HG03097 (cell line): ENCODE data around the gene RPL22.

Source experiments
- ATAC-seq: cut with Tn5 transposase; IDR thresholded peaks from one replicate; pipeline ENCODE4 v1.9.1; 2021; ENCODE audit not compliant: unreplicated experiment, low FRiP score

The RPL22 gene

DNA sequence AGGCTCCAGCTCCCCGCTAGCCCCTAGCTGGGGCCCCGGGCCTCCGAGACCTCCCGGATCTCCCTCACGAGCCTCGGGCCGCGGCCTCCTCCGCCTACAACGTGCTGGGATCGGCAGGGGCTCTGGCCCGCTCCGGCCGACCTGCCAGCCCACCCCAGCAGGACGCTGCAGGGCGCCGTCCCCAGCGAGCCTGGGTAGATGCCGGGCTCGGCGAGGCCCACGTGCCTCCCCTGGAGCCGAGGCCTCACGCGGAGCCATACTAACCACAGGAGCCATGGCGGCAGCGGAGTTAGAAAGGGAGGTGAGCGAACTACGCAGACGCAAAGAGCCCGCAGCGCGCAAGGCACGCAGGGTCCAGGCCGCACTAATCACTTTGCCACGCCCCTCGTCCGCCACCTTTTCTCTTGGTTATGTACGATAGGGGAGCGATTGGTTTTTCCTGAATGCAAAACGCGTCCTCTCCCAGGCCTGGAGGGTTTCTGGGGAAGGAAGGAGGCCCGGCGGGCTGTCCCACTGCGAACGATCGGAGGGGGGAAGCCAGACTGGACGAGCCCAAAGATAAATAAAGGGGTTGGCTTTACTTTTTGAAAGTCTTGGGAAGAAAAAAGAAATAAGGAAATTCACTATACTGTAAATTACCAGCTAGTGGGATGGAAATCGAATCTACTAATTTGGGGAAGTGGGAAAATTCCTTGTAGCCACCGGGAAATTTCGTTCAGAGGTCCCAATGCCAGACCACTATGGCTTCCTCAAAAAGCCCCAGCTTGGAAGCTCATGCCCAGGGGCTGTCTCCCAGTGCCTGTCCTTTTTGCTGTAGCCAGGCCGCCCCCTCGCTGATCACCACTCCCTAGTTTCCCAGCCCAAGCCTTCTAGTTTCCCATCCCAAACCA lies at the start of gene RPL22:
Gene RPL22, minus strand, starts transcription at position 298 of the 890 bp plus-strand sequence. Its CDS starts 22 bp downstream, at position 276.
- ATAC-seq, result peak; percentile 92

DNA sequence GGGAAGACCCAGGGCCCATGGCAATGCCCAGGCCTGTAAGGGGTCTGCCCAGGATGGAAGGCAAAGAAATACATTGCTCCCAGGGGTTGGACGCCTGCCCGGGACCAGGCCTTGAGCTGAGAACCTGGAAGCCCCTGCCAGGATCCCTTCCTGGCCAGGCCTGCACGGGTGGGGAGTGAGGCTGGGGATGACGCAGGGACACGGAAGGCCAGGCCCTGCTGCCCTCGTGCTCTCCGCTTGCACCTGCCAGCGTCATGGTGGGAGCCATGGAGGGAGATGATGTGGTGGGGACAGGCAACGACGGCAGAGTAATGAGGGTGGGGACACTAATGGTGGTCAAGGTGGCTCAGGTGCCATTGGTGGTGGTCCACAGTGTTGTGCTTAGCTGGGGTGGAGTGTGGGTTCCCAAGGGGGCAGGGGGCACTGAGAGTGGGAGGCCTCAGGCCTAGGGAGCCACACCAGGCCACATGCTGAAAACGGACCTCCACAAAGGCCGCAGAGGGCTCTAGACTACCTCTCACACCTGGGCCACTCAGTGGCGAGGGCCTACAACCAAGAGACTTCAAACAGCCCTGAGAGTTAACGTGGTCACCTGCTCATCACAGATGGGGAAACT lies 48.9 kb upstream of the RPL22 start:
- ATAC-seq, result no peak

DNA sequence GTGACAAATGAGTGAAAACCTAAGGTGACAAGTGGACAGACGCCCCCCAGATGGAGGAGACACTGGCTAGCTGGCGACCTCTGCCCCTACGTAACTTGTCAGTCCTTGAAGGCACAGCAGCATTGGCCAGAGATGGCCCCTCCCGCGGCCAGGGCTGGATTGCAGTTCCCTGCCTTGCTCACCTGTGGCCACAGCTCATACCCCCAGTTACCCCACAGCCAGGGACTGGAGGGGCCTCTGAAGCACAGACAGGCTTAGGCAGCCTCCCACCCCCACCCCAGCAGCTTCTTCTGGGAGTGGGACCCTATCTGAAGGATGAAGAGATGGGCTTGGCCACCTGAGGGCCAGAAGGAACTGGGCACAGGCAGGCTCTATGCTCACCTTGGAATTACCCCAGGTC lies 48.3 kb upstream of the RPL22 start:
- ATAC-seq, result no peak

DNA sequence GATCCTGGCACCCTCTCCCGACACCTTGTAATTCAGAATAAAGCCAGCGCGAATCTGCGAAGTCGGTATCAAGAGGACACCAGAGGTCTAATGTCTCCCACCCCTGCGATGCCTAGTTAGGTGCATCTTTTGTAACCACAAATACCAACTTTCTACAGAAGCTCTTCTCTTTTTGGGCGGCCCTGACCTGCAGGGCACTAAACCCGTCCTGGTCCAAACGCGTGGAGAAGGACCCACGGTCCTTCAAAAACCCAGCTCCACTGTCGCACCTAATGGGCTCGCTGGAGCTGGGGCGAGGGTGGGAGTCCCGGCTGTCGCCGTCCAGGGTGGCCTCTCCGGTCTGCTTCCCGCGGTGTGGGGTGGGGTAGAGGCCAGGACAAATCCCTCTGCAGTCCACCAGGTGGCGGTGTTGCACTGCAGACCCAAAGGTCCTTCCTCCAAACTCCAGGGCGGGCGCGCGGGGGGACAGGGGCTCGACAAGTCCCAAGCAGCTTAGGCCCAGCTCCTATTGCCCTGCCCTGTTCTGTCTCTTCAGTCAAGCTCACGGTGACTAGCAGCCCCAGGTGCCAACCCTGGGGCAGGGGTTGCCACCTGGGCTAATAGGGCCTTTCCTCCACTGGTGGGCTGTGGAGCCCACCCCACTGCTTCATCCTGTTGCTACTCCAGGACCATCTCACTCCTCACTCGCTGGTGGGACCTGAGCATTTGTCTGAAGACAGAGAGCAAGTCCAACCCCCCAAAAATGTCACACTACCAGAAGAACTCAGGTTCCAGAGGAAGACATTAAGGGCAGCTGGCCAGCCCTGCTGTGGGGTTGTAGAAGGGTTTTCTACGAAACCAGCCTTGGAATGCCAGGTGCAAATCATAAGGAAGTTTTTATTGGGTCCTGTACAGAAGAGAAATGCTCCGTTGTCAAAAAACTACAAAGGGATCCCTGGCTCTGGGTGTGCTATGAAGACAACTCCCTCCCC lies 47.4 kb upstream of the RPL22 start:
- ATAC-seq, result no peak

DNA sequence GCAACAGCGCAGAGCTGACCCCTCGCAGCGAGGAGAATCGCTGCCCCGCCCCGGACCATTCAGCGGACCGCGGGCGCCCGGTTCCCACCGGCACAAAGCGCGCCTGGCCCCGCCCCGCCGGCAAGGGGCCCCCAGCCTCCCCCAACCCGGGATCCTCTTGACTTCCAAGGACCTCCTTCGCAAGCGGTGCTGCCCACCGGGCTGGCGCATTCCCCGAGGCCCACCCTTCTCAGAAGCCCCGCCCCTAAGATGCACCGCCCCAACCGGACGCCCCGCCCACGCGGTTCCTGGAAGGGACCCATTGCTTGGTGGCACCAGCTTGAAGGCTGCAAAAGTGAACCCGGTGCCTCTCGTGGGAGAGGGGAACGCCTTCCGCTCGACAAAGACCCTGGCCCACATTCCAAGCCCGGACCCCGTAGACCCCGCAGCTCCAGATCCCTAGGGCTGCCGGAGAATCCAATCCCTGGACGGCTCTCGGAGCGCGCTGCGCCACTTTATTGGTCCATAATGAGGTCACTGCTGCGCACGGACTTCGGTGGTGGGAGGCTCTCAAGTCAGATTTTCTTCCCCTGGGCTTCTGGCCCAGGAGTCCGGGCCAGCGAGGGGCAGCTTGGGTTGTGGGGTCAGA lies 46.6 kb upstream of the RPL22 start:
- ATAC-seq, result no peak

DNA sequence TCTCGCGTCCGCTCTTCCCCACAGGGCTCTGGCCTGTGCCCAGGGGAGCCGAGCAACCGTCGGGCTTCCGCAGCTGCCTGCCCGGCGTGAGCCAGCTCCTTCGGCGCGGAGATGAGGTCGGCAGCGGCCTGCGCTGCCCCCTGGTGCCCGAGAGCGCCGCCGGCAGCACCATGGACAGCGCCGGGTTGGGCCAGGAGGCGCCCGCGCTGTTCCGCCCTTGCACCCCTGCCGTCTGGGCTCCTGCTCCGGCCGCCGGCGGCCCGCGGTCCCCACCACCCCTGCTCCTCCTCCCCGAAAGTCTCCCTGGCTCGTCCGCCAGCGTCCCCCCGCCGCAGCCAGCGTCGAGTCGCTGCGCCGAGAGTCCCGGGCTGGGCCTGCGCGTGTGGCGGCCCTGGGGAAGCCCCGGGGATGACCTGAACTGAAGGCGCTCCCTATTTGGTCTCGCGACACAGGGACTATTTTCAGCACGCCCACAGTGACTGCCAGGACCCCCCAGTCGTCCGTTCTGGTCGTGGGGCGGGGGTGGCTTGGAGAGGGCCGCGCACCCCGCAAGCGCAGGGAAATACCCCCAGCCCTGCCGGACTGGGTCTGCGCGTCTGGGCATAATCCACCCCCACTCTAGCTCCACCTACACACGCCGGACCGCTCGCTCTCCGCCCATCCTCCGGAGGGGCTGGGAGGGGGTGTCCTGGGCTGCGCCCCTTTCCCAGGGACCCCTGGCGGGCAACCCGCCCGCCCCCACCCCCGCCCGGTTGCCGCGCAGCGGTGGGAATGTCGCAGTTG lies 45.9 kb upstream of the RPL22 start:
- ATAC-seq, result peak; percentile 53

DNA sequence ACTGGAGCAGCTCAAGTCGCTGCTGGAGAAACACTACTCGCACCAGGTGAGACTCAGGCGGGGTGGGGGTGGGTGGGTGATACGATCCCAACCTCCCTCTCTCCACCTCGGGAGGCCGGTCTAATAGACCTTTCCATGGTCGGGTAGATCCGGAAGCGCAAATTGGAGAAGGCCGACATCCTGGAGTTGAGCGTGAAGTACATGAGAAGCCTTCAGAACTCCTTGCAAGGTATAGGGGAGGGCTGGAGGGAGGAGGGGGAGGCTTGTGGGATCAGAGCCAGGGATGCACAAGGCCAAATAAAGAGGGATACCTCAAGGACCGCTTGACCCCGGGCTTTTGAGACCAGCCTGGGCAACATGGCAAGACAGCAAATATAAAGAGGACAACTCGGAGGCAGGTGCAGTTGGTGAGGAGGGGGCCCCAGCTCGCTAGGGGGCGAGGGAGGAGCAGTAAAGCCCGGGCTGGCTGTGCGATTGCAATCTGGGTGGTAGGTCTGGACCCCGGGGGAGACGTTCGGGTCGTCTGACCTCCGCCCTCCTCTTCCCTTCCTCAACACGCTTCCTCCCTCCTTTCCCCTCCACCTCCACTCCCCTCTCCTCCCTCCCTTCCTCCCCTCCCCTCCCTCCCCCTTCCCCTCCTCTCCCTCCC lies 45.1 kb upstream of the RPL22 start:
- no peak for ATAC-seq

DNA sequence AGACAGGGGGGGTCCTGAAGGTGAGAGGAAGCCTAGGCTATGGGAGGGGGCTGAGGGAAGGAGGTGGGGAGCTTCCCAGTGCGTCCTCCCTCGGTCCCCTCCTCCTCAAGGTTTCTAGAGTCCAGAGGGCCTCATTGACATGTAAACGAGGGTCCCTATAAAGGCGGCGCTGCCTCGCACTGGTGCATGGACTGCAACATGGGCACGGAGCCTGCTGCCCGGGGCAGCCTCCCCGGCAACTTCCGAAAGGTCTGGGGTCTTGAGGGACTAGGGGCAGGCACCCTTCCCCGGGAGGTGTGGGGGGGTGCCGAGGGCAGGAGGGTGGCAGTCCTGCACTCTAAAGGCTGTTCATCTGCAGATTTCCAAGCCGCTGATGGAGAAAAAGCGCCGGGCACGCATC lies 44.6 kb upstream of the RPL22 start, which contains the start of gene HES3:
Gene HES3, plus strand, starts transcription at position 187 of the 400 bp plus-strand sequence. Its CDS starts 187 bp downstream, at position 374.
- no peak for ATAC-seq

DNA sequence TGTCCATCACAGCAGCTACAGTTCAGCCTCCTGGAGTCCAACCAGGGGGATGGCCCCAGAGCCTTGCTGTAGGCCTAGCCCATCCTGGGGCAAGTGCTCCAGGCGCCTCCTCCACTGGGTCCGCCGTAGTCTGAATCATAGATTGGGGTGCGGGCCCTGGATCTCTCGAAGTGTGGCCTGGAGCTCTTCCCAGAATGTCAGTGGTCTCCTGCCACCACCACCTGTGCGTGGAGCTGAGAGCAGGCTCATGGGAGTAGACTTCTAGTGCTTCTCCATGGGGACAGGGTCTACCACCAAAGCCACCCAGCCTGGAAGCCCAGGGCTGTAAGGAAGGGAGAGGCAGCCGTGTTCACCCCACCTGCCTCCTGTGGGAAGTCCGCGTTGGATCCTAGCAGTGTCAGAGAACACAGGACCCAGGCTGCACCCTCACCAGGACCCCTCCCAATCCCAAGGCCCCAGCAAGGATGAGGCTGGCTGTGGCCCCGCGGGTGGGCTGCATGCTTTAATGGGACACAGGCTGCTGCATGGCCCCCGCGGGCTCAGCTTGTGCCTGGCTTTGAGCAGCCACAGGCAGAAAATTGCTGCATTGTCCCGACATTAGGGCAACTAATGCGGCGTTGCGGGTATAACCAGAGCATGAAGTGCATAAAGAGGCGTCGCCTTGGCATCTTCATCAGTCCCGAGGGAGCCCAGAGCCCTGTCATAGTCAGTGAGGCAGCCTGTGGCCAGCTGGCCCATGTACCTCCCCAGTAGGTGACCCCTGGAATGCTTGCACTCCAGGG lies 43.8 kb upstream of the RPL22 start:
- ATAC-seq, result no peak

DNA sequence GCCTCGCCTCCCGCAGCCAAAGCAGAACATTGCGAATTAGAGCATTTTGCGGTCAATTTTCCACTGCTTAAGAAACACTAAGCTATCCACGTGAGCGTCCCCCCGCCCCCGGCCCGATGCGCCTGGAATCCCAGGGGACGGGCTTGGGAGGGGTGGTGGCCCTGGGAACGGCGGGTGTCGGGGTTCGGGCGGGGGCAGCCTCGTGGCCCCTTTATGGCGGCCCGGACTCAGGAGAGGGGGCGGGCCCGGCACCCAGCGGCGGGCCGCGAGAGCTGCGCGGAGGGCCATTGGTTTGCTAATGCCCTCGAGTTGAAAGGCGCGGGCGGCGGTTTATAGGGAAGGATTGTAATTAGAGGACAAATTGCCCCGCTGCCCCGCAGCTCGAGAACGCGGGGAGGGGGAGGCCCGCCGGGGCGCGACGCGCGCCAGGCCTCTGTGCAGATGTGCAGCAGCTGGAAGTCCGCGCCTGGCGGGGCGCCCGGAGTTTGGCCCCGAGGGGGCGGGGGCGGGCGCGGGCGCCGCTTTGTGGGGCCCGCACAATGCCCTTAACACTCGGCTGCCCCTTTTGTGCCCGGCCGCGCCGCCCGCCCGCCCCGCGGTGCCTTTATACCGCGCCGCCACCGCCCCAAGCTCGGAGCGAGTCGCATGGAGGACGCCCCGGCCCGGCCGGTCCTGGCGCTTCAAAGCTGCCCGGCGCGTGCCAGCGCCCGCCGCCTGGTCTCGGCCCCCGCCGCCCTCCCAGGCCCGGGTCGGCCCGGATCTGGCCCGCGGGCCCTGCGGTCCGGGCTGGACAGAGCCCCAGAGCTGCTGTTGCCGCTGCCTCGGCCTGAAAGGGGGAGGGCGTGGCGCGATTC lies 42.7 kb upstream of the RPL22 start:
- ATAC-seq, result no peak

DNA sequence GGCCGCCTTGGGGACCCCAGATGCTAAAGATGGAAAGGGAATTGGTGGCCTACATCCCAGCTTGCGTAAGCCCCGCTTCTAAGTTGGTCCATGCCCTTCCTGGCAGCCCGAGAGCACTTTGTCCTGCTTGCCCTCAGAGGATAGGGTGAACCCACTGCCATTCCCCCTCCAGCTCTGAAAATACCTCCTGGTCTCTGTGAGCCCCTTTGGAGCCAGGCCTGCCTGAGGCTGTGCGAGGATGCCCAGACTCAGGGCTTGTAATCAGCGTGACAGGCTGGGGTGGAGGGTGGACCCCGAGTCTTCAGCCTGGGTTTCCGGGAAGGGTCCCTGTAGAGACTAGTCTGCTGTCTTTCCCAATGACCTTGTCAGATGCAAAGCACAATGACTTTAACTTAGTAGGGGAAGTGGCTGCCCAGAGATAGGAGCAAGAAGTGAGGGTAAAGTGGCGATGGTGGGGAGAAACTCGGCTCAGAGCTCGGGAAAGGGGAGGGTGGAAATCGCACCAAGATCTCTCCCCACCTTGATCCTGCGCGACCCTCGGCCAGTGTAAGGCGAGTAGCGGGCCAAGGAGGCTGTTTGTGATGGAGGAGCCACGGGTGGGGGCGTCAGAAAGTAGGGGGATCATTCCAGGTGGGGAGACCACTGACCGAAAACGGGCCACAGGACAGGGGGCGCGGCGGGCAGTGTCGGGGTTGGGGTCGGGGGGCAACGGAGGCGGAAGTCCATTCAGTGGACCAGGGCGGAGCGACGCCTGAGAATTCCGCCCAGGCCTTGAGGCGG lies 41.9 kb upstream of the RPL22 start:
- ATAC-seq, result no peak

DNA sequence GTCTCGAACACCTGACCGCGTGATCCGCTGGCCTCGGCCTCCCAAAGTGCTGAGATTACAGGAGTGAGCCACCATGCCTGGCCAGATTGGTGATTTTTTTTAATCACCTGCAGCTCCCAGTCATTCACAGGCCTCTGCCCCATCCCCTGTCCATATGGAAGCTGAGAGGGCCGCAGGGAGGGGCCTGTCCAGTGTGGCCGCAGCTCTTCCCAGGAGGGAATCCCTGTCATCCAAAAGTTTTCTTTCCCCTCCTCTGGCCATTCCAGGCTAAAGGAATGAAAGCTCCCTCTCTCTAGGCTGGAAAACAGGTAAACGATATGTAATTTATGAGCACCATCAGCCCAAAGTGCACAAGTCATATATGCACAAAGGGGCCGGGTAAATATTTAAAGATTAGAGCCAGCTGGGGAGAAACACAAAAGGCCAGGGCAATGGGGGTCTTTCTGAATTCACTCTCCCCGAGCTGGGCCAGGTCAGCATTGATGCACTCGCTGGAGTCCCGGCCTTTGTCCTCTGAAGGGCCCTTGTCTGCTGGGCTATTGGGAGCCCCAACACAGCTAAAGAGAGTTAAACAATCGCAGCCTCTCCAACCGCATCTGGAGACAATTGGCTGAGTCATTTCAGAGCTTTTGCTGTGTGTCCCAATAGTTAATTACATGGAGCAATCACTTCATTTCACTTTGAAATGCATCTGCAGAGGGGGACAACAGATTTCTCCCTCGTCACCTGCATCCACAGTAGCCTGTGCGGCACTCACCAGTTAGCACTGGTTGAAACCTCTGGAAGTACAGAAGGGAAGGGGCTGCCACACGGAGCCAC lies 40.8 kb upstream of the RPL22 start:
- ATAC-seq, result no peak

DNA sequence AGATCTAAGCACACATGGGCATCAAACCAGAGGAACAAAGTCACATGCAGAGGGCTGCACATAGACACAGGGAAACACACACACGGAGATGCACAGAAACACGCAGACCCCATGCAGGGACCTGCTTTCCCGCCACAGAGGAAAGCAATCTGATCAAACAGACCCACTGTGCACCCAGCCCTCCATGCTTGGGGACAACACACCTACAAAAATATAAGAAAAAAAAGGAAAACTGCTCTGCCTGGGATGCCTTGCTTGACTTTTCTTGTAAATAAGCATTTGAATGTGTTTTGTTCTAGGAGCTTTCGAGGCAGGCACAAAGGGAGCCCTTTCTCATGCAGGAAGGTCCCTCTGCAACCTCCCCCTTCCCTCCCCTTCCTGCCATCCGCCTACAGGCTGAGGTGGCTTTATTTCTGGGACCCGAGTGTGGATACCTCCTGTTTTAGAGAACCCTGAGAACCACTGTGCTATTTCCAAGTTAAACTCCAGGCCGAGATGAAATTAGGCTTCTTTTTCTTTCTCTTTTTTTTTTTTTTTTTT lies 39.9 kb upstream of the RPL22 start:
- ATAC-seq, result no peak

DNA sequence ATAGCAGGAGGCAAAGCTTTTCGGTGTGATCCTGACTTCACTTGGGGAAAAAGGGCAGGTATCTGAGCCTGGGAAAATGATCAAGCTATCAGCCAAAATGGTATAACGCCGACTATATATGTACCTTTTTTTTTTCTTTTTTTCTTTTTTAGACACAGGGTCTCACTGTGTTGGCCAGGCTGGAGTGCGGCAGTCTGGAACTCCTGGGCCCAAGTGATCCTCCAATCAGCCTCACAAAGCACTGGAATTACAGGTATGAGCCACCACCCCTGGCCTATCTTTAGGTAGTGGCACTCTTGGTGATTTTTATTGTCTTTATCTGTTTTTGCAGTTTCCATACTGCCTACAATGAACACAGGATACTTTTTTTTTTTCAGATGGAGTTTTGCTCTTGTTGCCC lies 37.7 kb upstream of the RPL22 start:
- no peak for ATAC-seq

DNA sequence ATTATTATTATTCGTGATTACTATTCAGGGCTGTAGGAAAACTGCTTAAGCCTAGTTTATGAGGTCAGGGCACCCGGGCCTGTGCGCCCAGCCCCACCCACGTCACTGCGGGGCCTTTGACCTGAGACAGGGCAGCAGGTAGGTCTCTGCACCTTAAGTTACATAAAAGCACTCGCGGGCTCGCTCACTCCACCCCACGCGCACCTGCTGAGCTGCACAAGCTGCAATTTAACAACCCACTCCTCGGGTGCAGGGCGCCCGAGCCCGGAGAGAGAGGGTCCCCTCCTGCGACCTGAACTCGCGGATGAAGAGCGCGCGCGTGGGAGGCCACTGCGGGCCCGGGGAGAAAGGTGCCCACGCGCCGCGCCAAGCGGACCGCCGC lies 35.9 kb upstream of the RPL22 start:
- ATAC-seq, result peak; percentile 15
